Measurements from ENCODE around the gene THSD7A.

- no peak for TF ChIP-seq CTCF (conservative IDR thresholded peaks at IDR 0.05)
- no peak for TF ChIP-seq EZH2 (IDR thresholded peaks at IDR 0.05; ENCODE audit: low read depth)
Observed at GRCh38 chr7:11539853-11540252, 292.1 kb downstream of the THSD7A start.
